ENCODE measurements around the gene PKNOX2. TPM values are rescaled to one million over a fixed set of nuclear protein-coding genes. Genes with fewer than 3 reads are reported as not detected.

PKNOX2 gene

DNA sequence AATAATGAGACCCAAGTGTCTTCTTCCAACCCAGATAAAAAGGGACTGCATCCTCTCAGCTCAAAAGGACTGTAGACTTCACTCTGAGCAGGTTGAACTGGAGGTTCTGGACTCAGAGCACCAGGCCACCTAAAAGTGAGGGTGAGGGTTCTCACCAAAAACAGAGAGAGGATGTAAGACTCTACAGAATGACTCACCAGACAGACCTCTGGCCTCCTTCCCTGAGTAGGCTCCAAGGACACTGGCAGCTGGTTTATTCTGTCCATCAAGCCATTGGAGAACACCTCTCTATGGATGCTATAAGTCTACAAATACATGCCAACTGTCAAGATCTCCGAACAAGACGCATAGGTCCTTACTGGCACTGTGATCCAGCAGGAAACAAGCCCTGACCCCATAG, 304.3 kb downstream of the PKNOX2 start:
- Histone ChIP-seq H3K4me3 (ENCODE audit: low read length) (no peak overlapping the region), H3K9me3 (replicated peaks; ENCODE audit: low read length) (no peaks in the 10 kb centered on the region), H3K36me3 (ENCODE audit: insufficient read depth, low read length) (no peaks in the 10 kb centered on the region), H3K4me2 (ENCODE audit: low read length) (no peak overlapping the region), H3K4me1 (ENCODE audit: control insufficient read depth, insufficient read depth, low read length) (no peaks in the 10 kb centered on the region), H3K9ac (ENCODE audit: low read depth, low read length) (no peak overlapping the region), H3K27me3 (ENCODE audit: control insufficient read depth, insufficient read depth, low read length) (no peaks in the 10 kb centered on the region)

DNA sequence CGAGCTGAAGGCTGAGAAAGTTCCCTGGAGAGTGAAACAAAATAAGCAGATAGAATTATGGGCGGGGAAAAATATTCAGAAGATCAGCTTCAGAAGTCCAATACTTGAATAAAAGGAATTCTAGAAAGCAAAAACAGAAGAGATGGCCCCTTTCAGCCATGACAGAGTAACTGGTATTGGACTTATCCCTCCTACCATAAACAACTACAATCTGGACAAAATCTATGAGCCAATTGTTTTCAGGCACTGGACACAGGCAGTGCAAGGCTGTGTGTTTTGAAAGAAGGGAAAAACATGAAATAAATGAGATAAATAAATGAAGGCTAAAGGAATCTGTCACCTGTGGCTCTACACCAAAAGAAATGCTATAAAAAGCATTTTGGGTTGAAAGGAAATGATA, 305.8 kb downstream of the PKNOX2 start:
- no peak overlapping the region for H3K9ac ChIP-seq (ENCODE audit: low read depth, low read length)
- H3K27me3 ChIP-seq (ENCODE audit: control insufficient read depth, insufficient read depth, low read length), result no peaks in the 10 kb centered on the region
- no peak overlapping the region for H3K4me3 ChIP-seq (ENCODE audit: low read length)
- no peaks in the 10 kb centered on the region for H3K9me3 ChIP-seq (replicated peaks; ENCODE audit: low read length)
- H3K4me1 ChIP-seq (ENCODE audit: control insufficient read depth, insufficient read depth, low read length), result no peaks in the 10 kb centered on the region
- no peak overlapping the region for H3K4me2 ChIP-seq (ENCODE audit: low read length)
- H3K36me3 ChIP-seq (ENCODE audit: insufficient read depth, low read length), result no peaks in the 10 kb centered on the region

DNA sequence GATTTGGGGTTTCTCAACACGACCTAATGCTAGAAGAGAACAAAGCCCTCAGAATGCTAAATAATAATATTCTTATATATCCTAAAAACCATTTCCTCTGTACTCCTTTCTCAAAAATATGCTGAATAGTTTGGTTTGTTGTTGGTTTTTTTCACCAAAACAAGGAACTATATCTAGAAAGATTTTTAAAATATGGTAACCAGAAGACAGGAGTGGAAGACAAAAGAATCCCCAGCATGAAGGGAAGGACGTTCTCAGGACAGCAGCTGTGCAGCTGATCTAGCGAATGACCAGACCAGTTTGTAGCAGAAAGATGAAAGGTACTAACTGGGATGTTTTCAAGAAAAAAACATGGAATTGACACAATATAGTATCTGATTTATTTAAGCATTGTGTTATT, 312.2 kb downstream of the PKNOX2 start:
- H3K9ac ChIP-seq (ENCODE audit: low read depth, low read length), result no peak overlapping the region
- no peaks in the 10 kb centered on the region for H3K27me3 ChIP-seq (ENCODE audit: control insufficient read depth, insufficient read depth, low read length)
- H3K4me3 ChIP-seq (ENCODE audit: low read length), result no peak overlapping the region
- no peaks in the 10 kb centered on the region for H3K4me1 ChIP-seq (ENCODE audit: control insufficient read depth, insufficient read depth, low read length)
- H3K36me3 ChIP-seq (ENCODE audit: insufficient read depth, low read length), result no peaks in the 10 kb centered on the region
- H3K9me3 ChIP-seq (replicated peaks; ENCODE audit: low read length), result no peaks in the 10 kb centered on the region
- no peak overlapping the region for H3K4me2 ChIP-seq (ENCODE audit: low read length)

DNA sequence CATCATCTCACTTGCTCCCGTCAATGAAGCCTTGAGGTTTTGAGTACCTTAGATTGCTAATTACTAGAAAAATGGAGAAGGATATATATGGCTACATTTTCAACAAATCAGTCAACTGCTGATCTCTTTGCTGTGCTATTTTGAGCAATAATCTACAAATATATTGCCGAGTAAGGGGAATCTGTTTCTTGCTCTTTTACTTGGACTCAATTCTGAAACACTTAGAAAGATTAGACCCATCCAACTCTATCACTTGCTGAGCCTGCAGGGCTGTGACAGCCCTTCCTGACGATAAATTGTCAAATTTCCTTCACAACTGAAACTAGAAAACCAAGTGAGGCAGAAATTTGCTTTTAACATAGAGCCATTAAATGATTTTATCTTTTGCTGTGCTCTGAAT, 314.6 kb downstream of the PKNOX2 start:
- Histone ChIP-seq H3K4me2 (ENCODE audit: low read length) (no peak overlapping the region), H3K9me3 (replicated peaks; ENCODE audit: low read length) (no peaks in the 10 kb centered on the region), H3K27me3 (ENCODE audit: control insufficient read depth, insufficient read depth, low read length) (no peaks in the 10 kb centered on the region), H3K4me1 (ENCODE audit: control insufficient read depth, insufficient read depth, low read length) (no peaks in the 10 kb centered on the region), H3K36me3 (ENCODE audit: insufficient read depth, low read length) (no peaks in the 10 kb centered on the region), H3K9ac (ENCODE audit: low read depth, low read length) (no peak overlapping the region), H3K4me3 (ENCODE audit: low read length) (no peak overlapping the region)

DNA sequence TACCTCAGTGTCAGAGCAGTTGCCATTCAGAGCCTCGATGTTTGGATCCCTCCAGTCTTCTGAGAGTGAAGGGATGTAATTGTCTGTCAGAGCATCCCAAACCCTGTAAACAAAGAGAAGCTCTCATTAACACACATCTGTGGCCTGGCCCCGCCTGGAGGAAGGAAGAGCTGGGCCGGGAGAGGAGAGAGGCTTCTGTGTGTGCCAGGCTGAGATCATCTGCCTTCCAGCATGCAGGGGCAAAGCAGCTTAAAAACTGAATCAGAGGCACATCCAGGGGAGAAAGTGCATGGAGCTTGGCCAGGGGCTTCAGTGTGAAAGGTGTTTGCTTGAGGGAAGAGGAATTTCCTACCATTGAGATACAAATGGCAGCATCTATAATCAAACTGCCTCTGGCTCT, 317.0 kb downstream of the PKNOX2 start:
- Histone ChIP-seq H3K27me3 (ENCODE audit: control insufficient read depth, insufficient read depth, low read length) (no peaks in the 10 kb centered on the region), H3K9me3 (replicated peaks; ENCODE audit: low read length) (no peaks in the 10 kb centered on the region), H3K4me3 (ENCODE audit: low read length) (no peak overlapping the region), H3K4me1 (ENCODE audit: control insufficient read depth, insufficient read depth, low read length) (no peaks in the 10 kb centered on the region), H3K9ac (ENCODE audit: low read depth, low read length) (no peak overlapping the region), H3K4me2 (ENCODE audit: low read length) (no peak overlapping the region), H3K36me3 (ENCODE audit: insufficient read depth, low read length) (no peaks in the 10 kb centered on the region)

Small RNA genes lying within 50 kb of the gene (small RNA-seq; reads per million reads assigned to genes)
- not detected for gene RNU6-321P

Measured in skeletal muscle satellite cell (primary cell).